ENCODE data around the gene ALDH1A3. TPM values are rescaled to one million over a fixed set of nuclear protein-coding genes. Genes with fewer than 3 reads are reported as not detected.

The ALDH1A3 gene
- polyA plus RNA-seq, 1 of the 3 experiments (the other 2 are of a cell fraction), result 4.4 TPM

GRCh38 chr15:100958326-100959065 lies 78.9 kb downstream of the ALDH1A3 start:
- Histone ChIP-seq H3K79me2 (ENCODE audit: insufficient read depth) (no peaks in the 10 kb centered on the region), H3K4me3 (ENCODE audit: low read depth in 2 of 2, low read length in 1 of 2) (peak overlapping the region in 1 of 2 experiments; percentile 11; a peak in 1 of 4 replicates), H3K4me1 (ENCODE audit: control insufficient read depth in 1 of 2, insufficient read depth in 2 of 2, low read depth in 1 of 2, low read length in 1 of 2) (peaks cover 2 to 12% of the 10 kb centered on the region in 2 experiments; a peak in 3 of 4 replicates), H3K36me3 (replicated peaks in 1 of 2; ENCODE audit: control insufficient read depth in 1 of 2, insufficient read depth in 2 of 2, low read length in 1 of 2) (no peaks in the 10 kb centered on the region), H3K9ac (peak overlapping the region; percentile 42; the same call in 1 of the 2 replicates), H3K4me2 (peak overlapping the region; percentile 68), H2AFZ (ENCODE audit: low read depth) (no peak overlapping the region), H3K9me2 (no peaks in the 10 kb centered on the region), H3K27ac (ENCODE audit: low read depth in 2 of 2, low read length in 1 of 2) (peak overlapping the region in 1 of 2 experiments; percentile 70; a peak in 2 of 4 replicates), H3F3A (replicated peaks; ENCODE audit: insufficient read depth) (peaks cover 4% of the 10 kb centered on the region), H3K27me3 (ENCODE audit: insufficient read depth) (no peaks in the 10 kb centered on the region), H3K9me3 (no peaks in the 10 kb centered on the region), H4K20me1 (ENCODE audit: insufficient read depth) (no peaks in the 10 kb centered on the region)
- CTCF ChIA-PET, result interaction anchor here (1.1 to 1.3 kb wide), 2 partner anchors 40 to 48 kb away, joined by 3 to 4 read pairs; no protein-coding TSS in a partner anchor
- no peak for TF ChIP-seq SIN3A (IDR thresholded peaks at IDR 0.05; ENCODE audit: borderline replicate concordance, low read depth, low read length)
- no peak for TF ChIP-seq NFIC (IDR thresholded peaks at IDR 0.05; ENCODE audit: borderline replicate concordance)
- TF ChIP-seq RCOR1 (IDR thresholded peaks at IDR 0.05; ENCODE audit: low read length), result no peak
- peak; percentile 47; the same call in 1 of the 2 replicates for TF ChIP-seq FOSL2 (IDR thresholded peaks at IDR 0.05; ENCODE audit: borderline replicate concordance, low read depth)
- TF ChIP-seq JUND (IDR thresholded peaks at IDR 0.05), result no peak
- TF ChIP-seq GABPA (IDR thresholded peaks at IDR 0.05; ENCODE audit: low read depth), result no peak
- no peak for TF ChIP-seq SMC3 (IDR thresholded peaks at IDR 0.05; ENCODE audit: low read depth, low read length)
- TF ChIP-seq TCF12 (IDR thresholded peaks at IDR 0.05), result peak; percentile 48
- no peak for TF ChIP-seq POLR2AphosphoS5 (IDR thresholded peaks at IDR 0.05; ENCODE audit: low read depth, low read length)
- TF ChIP-seq REST (IDR thresholded peaks at IDR 0.05; ENCODE audit: low read depth, low read length), result no peak
- TF ChIP-seq RAD21 (IDR thresholded peaks at IDR 0.05; ENCODE audit: low read length), result no peak
- TF ChIP-seq MAX (IDR thresholded peaks at IDR 0.05; ENCODE audit: low read depth), result no peak
- peak; percentile 58; the same call in 1 of the 2 replicates for TF ChIP-seq RXRA (IDR thresholded peaks at IDR 0.05; ENCODE audit: borderline replicate concordance, low read depth)
- TF ChIP-seq ELF1 (IDR thresholded peaks at IDR 0.05), result no peak
- no peak for TF ChIP-seq TEAD4 (IDR thresholded peaks at IDR 0.05; ENCODE audit: borderline replicate concordance, insufficient read depth)
- TF ChIP-seq, protein P1, sequence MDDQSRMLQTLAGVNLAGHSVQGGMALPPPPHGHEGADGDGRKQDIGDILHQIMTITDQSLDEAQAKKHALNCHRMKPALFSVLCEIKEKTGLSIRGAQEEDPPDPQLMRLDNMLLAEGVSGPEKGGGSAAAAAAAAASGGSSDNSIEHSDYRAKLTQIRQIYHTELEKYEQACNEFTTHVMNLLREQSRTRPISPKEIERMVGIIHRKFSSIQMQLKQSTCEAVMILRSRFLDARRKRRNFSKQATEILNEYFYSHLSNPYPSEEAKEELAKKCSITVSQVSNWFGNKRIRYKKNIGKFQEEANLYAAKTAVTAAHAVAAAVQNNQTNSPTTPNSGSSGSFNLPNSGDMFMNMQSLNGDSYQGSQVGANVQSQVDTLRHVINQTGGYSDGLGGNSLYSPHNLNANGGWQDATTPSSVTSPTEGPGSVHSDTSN (IDR thresholded peaks at IDR 0.05), result no peak
- 63% methylated on average over 10 of the region's 10 CpGs for WGBS (ENCODE audit: low lambda C conversion rate)
- POLR2A ChIA-PET, result no interaction called here
- no peak for DNase-seq
